PFSK-1 (cell line): Measurements from ENCODE around the gene RAB11FIP3.

Experiments used
- FOXP2 ChIP-seq: optimal IDR thresholded peaks from 2 replicates; pipeline ENCODE3; 2011; ENCODE audit warnings: borderline replicate concordance, control low read depth, inconsistent platforms; ENCODE audit not compliant: insufficient read depth; ENCODE audit errors: extremely low read length, extremely low read depth
- POLR2AphosphoS5 ChIP-seq: IDR thresholded peaks from 2 replicates; pipeline ENCODE4 v1.6.1; 2012; ENCODE audit warnings: low read depth, mild to moderate bottlenecking, control low read depth, low read length, moderate library complexity
- REST ChIP-seq, 2 experiments: IDR thresholded peaks; 2 replicates each; pipeline versions ENCODE4 v1.6.1 to v1.8.0; 2011 to 2012; ENCODE audit warnings: low read depth in 2 of 2, low read length in 2 of 2, control low read depth in 1 of 2, inconsistent platforms in 1 of 2, mild to moderate bottlenecking in 1 of 2, moderate library complexity in 1 of 2; ENCODE audit not compliant: insufficient read depth in 1 of 2
- SIN3A ChIP-seq: IDR thresholded peaks from 2 replicates; pipeline ENCODE4 v1.6.1; 2012; ENCODE audit warnings: mild to moderate bottlenecking, low read length, moderate library complexity, borderline replicate concordance; ENCODE audit not compliant: insufficient read depth
- TAF1 ChIP-seq: IDR thresholded peaks from 2 replicates; pipeline ENCODE4 v1.6.1; 2012; ENCODE audit warnings: low read length, control low read depth, borderline replicate concordance; ENCODE audit not compliant: insufficient read depth

- TF ChIP-seq TAF1 (no peak), FOXP2 (no peak), SIN3A (no peak), REST (IDR thresholded peaks at IDR 0.05; ENCODE audit: insufficient read depth in 1 of 2, low read depth in 2 of 2, low read length in 2 of 2) (no peak), POLR2AphosphoS5 (no peak)
Observed at GRCh38 chr16:559411-560203, 134.2 kb downstream of the RAB11FIP3 start.
